Activated CD4-positive, alpha-beta T cell treated with anti-CD3 and anti-CD28 coated beads for 36 hours (primary cell): ENCODE data around the gene IFNA14. TPM values are rescaled to one million over a fixed set of nuclear protein-coding genes. Genes with fewer than 3 reads are reported as not detected.

Experiments
- total RNA-seq, 2 experiments: library from RNA; stranded (reverse); gene quantifications; one replicate each; pipeline ENCODE4 v1.2.3, GENCODE V29; 2021

Gene IFNA14
- total RNA-seq, 2 experiments from 2014 or later, result not detected

Other genes with a start within 250 kb of the IFNA14 start
- 1 to 10 TPM; 2.7 to 3.0 TPM for gene HACD4, start 208.4 kb downstream of the IFNA14 start, total RNA-seq
- 1 to 10 TPM; 1.4 to 2.2 TPM for gene IFNB1, start 162.1 kb downstream of the IFNA14 start, total RNA-seq
- gene IFNW1, start 98.2 kb downstream of the IFNA14 start, total RNA-seq, result not detected
- gene IFNA21, start 73.3 kb downstream of the IFNA14 start, total RNA-seq, result not detected
- gene IFNA4, start 52.4 kb downstream of the IFNA14 start, total RNA-seq, result not detected
- gene IFNA7, start 37.8 kb downstream of the IFNA14 start, total RNA-seq, result not detected
- gene IFNA10, start 32.9 kb downstream of the IFNA14 start, total RNA-seq, result not detected
- gene IFNA16, start 22.7 kb downstream of the IFNA14 start, total RNA-seq, result not detected
- not detected for gene IFNA17, start 11.8 kb downstream of the IFNA14 start, total RNA-seq
- not detected for gene IFNA5, start 65.3 kb upstream of the IFNA14 start, total RNA-seq
- gene KLHL9, start 95.4 kb upstream of the IFNA14 start, total RNA-seq, result 10 to 100 TPM; 11.7 to 14.7 TPM
- not detected for gene IFNA6, start 110.9 kb upstream of the IFNA14 start, total RNA-seq
- not detected for gene IFNA13, start 128.1 kb upstream of the IFNA14 start, total RNA-seq
- not detected for gene IFNA2, start 145.4 kb upstream of the IFNA14 start, total RNA-seq
- gene IFNA8, start 169.1 kb upstream of the IFNA14 start, total RNA-seq, result not detected
- gene IFNA1, start 200.4 kb upstream of the IFNA14 start, total RNA-seq, result not detected
- gene IFNE, start 242.3 kb upstream of the IFNA14 start, total RNA-seq, result not detected